Measurements from ENCODE around the gene PRKCH. TPM values are rescaled to one million over a fixed set of nuclear protein-coding genes. Genes with fewer than 3 reads are reported as not detected.

The PRKCH gene
- total RNA-seq, 1 donor from 2014 or later, result 217 TPM

DNA sequence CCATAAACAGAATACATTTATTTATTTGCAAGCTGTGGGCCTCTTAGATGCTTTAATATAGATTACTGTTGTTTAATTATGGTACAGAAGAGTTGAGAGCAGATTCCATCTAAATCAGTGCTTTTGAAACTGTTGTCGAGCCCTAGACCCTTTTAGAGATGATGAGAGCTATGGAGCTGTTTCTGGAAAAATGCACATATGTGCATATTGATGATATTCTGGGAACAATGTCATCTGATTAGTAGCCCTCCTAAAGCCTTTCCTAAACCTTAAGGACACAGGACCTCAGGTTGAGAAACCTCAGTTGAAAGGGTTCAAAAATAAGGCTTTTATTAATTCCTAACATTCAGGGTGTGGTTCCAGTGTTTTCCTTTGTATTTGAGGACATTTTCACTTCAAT lies 11.7 kb downstream of the PRKCH start:
- intact Hi-C loops (cut with micrococcal nuclease), result loop anchor here (5.0 kb wide), 1 partner anchor 581 kb away; no protein-coding TSS in a partner anchor

DNA sequence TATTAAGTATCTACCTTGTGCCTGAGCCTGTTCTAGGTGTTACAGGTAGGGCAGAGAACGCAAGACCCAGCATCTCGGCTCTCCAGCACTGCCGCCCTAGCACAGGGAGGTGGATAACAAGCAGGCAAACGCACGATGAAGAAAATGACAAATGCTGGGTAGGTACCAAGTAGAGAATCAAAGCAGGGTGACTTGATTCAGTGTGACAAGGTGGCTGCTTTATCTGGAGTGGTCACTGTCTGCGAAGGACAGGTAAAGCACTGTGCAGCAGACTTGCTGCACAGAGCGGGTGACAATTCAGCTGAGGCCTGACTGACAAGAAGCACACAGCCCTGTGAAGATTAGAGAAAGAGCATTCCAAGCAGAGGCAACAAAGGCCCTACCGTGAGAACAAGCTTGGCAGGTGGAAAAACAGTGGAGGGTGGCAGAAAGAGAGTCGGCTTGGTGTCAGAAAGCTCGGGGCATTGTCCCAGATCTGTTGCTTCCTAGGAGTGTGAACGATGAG lies 12.9 kb downstream of the PRKCH start:
- intact Hi-C loops (cut with micrococcal nuclease), result loop anchor here (1.0 to 5.0 kb wide), 2 partner anchors 54 to 582 kb away; no protein-coding TSS in a partner anchor

DNA sequence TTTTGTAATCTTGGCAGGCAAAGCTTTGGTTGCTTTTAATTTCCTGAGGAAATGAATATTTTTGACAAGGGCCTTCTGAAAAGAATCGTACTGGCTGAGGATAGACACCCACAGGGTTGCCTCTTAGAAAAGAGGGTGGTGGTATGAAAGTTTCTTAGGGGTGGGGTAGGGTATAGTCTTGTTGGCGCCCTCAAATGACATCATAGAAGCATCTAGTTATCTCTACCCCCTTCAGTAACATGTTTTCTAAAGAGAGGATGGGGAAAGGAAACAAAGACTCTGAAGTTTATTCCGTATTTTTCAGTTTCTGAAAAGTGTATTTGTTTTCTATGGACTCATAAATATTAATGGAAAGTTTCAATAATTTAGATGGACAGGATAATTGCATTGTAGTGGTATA lies 13.7 kb downstream of the PRKCH start:
- intact Hi-C loops (cut with micrococcal nuclease), result no loop called here

DNA sequence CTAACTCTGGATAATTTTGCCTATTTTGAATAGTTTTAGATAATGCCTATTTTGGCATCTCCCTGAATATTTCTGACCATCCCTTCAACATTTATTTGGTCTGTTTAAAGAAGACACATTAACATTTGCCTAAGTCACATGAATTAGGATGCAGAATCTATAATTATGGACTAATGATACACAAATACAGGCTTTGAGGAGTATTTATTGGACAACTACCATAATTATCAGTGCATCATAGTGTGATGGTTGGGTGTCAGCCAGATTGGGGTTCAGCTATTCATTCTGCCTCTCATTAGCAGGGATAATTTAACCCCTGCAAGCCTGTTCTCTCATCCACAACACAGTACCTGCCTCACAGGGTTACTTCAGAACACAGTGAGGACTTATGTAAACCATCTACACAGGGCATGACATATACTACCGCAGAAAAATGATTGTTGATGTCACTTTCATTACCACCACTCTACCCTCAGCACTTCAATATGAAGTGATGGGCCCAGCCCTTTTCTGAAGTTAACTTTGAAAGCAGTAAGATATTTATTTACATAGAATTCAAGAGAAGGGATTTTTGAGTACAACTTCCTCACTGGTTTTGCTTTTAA lies 14.4 kb downstream of the PRKCH start:
- intact Hi-C loops (cut with micrococcal nuclease), result loop anchor here (1.0 kb wide), 1 partner anchor 9 kb away; no protein-coding TSS in a partner anchor

DNA sequence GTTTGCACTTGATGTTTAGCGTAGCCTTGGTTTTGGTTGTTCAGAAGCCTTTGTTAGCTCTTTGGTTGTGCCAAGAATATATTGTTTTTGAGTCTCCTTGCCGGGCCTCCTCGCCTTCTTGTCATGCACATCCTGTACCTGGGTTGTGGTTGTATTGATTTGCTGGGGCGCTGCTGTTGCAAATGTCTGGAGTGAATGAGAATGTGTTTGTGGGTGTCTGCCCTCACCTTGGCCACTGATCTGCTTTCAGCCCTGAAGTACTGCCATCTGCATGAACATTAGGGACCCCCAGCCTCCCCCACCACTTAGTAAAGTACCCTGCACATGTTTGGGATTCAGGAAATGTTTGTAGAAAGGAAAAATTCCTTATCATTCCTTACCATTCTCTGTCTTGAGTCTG lies 16.5 kb downstream of the PRKCH start:
- intact Hi-C loops (cut with micrococcal nuclease), result loop anchor here (1.0 kb wide), 2 partner anchors 8 to 12 kb away; no protein-coding TSS in a partner anchor

DNA sequence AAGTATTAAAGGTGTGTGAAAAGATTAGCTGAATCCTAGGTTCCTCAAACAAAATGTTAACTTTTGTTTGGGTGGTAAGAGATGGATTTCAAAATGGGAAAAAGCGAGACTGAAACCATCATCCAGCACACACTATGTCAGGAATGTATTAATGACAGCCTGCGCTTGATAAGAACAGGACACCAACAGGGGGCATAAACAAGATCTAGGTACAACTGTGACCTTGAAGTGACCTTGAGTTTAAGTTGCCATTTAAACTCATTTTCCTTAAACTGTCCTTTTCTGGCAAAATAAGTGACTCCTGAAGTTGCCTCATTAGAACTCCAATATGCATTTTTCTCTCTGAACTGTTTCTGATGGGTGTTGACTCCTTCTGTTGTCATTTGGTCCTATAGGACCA lies 17.1 kb downstream of the PRKCH start:
- intact Hi-C loops (cut with micrococcal nuclease), result loop anchor here (1.0 kb wide), 2 partner anchors 8 to 12 kb away; no protein-coding TSS in a partner anchor

DNA sequence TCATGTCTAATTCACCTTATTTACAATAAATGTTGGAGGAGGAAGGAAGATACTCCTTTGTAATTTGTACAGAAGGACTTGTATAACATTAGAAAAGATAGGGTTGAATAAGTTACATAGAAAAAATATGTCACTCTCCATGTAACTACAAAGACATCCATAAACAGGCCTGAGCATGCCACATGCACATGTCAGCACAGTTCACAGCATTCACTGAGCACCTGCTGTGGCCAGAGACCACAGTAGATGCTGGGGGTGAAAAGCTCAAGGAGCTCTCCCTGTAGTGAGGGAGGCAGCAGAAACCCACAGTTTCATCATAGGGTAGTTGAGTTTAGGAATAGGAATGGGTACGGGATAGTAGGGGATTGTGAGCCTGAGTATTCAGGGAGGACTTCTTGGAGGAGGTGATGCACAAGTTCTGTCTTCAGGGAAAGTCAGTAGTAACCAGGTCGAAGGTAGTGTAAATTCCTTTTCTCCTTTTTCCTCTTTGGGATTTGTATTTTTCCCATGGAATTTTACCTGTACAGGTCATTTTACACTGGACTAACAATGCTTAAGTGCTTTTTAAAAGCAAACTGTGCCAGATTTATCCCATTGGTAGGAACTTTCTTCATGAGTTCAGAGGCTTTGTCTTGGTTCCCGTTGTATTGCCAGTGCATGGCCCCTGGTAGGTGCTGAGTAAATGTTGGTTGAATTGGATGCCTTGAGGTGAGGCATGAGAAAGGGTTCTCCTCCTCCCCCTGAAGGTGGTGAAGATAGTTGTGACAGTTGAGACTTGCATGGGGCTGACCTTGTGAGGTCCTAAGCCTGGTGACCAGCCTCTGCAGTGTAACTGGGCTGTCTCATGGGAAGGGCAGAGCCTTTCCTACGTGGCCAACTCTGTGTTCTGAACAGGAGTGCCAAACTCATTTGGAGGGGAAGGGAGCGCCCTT lies 20.2 kb downstream of the PRKCH start:
- intact Hi-C loops (cut with micrococcal nuclease), result loop anchor here (1.0 to 10.0 kb wide), 14 partner anchors 9 to 1177 kb away; partner anchors contain the start of genes DHRS7, PPM1A, PRKCH and SNAPC1

DNA sequence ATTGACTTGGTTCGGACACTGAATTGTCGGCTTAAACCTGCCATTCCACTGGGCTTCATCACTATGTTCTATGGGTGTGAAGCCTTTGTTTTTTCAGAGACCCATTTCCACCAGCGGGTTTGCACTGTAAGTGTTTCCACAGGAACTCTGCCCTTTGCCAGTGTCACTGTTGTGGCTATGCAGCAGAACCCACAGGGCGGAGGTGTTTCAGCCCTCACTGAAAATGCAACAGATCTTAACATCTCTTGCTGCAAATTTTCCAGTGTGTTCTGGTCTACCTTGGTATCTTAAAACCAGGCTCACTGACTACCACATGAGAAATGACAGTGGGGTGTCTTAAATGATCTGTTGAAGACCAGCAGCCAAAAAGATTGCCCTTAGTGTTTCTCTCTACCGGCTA lies 21.1 kb downstream of the PRKCH start:
- intact Hi-C loops (cut with micrococcal nuclease), result loop anchor here (1.0 to 10.0 kb wide), 14 partner anchors 10 to 1178 kb away; partner anchors contain the start of genes DHRS7, PPM1A, PRKCH and SNAPC1

DNA sequence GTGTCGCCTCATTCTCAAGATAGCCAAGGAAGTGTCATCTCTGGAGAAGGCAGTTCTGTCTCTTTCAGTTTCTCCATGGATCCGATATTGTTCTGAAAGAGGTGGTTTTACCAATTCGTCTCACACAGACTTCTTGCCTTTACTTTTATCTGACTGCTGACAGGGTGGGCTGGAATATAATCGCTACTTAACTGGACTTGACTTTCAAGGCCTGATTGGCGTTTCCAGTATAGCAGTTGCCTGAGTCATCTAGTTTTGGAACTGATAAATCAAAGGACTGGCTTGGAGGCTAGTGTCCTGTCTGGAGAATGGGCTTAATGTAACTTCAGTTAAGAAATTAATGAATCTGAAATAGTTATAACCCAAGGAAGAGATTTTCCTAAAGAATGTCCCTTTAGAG lies 21.6 kb downstream of the PRKCH start:
- intact Hi-C loops (cut with micrococcal nuclease), result loop anchor here (1.0 to 10.0 kb wide), 14 partner anchors 11 to 1178 kb away; partner anchors contain the start of genes DHRS7, PPM1A, PRKCH and SNAPC1

DNA sequence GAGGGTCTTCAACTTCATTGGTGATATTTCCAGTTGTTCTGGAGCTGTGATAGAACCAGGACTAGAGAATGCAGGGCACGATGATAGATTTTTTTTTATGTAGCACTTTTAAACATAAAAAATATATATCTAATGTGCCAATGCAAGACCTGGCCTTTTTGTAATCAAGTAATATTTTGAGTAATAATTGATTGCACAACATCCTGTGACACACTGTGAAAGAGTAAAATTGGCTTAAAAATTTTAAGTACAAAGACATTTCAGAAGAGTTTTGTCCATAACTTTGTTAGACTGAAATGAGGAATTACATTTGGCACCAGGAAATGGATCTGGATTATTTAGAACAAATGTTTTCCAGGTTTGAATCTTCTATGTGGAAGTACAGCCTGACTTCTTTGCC lies 22.1 kb downstream of the PRKCH start:
- intact Hi-C loops (cut with micrococcal nuclease), result loop anchor here (2.0 to 10.0 kb wide), 5 partner anchors 47 to 1179 kb away; partner anchors contain the start of genes DHRS7 and PPM1A

DNA sequence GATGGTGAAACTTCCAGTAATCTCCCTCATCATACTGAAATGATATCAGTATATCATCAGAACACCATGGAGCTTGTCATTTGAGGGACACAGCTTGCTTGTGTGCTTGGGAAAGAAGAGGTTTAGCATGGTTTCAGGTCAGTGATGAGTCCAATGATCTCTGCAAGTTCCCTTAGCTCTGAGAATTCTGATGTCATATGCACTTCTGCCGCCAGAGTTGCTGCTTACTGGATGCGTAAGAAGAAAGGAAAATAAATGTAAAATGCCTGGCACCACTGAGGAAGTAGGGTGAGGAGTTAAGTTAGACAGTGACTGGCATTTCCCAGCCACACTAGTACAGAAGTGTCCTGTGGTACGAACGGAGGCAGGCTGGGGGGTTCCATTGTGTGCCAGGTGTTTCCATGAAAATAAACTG lies 22.6 kb downstream of the PRKCH start:
- intact Hi-C loops (cut with micrococcal nuclease), result loop anchor here (1.0 to 10.0 kb wide), 6 partner anchors 8 to 1179 kb away; partner anchors contain the start of genes DHRS7 and PPM1A

DNA sequence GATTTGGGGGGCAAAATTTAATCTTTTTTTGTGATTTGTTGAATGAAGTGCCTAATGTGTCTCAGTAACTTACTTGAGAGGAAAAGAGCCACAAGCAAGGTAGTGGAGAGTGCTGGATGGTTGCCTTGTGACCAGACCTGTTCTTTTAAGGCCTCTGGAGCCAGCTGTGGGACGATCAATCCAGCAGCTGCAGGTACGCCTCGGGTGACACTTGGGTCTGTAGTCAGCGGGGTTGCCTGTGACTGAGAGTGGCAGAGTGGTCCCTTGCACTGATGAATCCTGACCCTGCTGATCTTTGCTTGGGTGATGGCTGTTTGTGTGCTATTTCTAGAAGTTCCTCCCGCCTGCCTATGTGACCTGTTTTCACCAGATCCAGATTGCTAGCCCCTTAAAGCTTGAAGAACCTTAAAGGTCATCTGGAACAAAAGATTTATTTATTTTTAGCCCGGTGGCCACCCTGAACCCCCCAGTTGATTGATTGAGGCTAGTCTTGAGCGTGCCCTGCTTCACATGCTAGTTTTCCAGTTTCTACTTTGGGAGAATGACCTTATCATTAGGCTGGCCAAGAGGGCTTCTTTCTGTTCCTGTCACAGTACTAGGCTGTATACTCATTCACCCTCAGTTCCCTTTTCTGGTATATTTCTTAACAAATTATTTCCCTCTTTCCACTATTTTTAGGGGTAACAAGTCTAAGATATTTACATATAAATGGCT lies 23.2 kb downstream of the PRKCH start:
- intact Hi-C loops (cut with micrococcal nuclease), result loop anchor here (1.0 to 10.0 kb wide), 4 partner anchors 8 to 1180 kb away; partner anchors contain the start of genes DHRS7 and PPM1A

DNA sequence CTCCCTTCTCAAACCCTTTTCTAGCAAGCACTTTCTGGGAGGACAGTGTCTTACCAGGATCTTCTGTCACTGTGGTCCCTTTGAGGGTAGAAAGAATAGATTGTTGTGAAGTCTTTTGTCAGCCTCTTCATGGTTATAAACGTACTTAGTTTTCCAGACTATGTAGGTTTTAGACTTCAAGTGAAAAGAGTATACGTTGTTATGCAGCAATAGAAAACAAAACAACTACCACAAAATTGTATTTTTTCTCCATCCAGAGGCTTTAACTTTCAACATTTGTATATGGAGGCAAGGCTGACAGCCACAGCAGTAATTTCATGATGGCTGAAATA lies 23.7 kb downstream of the PRKCH start:
- intact Hi-C loops (cut with micrococcal nuclease), result loop anchor here (10.0 kb wide), 1 partner anchor 1180 kb away; the partner anchor contains the start of gene DHRS7

DNA sequence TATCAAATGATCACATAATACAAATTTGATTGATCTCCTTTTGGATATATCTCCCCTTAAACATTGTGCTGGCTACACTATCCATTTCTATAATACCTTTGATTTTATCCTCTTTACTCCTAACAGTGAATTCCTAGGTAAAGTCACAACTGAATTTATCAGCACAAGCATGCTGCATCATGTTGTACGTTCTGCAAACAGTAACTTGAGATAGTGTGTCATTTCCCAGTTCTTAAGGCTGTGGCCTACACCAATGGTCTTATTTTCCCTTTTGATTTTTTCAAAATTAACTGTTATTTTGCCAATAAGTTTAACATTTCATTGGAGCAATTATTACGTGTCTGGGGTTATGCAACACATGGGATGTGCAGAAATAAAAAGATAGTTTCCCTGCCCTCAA lies 24.8 kb downstream of the PRKCH start:
- intact Hi-C loops (cut with micrococcal nuclease), result loop anchor here (10.0 kb wide), 1 partner anchor 1181 kb away; the partner anchor contains the start of gene DHRS7

DNA sequence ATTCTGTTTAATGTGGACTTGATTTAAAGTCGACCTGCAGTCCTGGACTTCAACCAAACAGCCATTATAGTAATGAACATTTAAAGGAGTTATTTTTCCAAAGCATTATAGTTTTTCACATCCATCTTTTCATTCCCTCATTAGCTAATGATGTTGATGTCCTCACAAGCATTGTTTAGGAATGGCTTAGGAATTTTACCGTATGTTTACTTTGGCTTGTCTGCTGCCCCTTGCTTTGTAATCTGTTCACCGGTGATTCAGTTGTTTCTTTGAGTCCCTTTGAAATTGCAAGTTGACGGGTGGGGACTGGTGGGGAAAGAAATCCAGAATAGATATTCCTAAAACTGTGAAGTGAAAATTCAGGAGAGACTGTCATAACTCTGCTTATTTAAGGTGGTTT lies 25.4 kb downstream of the PRKCH start:
- intact Hi-C loops (cut with micrococcal nuclease), result loop anchor here (10.0 kb wide), 1 partner anchor 1182 kb away; the partner anchor contains the start of gene DHRS7

DNA sequence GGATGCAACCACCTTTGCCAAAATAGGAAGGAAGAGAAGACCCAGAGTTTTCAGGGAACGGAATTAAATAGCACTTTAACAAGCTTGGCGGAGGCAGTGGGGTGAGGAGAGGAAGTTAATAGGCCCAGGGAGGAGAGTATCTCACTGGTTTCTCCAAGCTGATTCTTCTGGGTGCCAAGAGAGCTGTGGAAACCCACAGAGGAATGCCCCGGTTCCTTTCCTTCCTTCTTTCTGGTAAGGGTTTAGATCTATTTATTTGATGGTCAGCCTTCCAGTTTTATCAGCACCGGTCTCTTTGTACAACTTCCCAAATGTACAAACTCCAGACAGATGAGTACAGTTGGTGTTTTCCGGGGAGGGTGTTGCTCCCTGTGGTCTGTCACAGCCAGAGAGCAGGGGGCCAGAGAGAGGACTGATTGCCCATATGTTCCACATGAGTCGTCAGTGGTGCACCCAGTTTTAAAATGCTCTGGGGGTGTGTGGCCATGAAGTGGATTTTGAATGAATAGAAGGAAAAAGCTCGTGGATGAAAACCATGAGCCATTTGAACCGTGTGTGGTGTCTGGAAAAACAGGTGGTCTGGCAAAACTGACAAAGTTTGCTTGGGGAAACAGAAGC lies 26.6 kb downstream of the PRKCH start:
- intact Hi-C loops (cut with micrococcal nuclease), result loop anchor here (10.0 kb wide), 1 partner anchor 1183 kb away; the partner anchor contains the start of gene DHRS7

DNA sequence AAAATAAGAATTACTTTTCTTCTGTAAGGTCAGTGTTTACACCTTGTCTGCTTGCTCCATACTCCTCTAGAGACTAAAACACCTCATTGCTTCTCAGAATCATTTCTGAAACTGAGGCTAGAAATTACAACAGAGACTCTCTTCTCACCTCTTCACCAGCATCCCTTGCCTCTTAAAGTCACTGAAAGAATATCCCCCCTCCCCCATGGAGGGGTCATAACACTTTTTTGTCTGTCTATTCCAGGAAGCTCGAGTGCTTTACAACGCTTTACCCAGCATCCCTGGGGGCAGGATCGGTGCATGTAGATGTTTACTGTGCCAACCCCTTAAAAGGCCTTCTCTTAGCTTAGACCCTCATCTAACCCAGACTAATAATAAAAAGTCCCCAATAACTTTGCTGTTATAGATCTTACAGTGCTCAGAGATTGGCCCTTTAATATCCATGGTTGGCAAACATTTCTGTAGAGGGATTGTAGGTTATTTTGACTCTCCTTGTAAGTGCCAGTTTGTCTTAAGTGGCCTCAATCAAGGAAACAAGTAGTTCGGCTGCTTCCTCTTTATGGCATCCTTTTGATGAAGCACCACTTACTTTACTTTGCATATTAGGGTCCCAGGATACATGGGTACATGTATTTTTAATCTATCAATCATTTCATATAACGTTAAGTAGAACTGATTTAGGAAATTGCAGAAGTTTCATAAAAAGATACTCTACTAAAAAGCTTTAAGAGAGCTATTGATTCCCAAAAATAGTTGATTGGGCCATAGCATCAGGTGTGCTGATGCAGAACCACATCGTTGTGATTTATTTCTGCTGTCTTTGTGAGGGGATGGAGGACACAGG lies 29.3 kb downstream of the PRKCH start:
- intact Hi-C loops (cut with micrococcal nuclease), result loop anchor here (1.0 kb wide), 2 partner anchors 8 to 38 kb away; no protein-coding TSS in a partner anchor

DNA sequence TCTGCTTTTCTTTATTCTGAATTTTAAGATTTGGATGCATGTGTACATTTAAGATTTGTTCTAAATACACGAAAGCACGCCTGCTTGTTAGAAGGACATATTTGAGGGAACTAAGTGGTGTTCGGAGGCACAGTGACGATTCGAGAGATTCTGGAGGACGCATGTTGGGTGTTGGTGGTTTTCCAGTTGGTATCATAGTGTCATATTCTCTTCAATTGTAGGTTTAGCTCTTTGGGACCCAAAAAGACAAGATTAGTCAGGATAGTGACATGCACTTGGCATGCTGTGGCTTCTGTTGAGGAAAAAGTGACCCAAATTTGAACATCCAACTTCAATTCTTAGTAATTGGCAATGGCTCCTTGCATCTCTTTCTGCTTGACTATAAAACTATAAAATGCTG lies 30.1 kb downstream of the PRKCH start:
- intact Hi-C loops (cut with micrococcal nuclease), result no loop called here

DNA sequence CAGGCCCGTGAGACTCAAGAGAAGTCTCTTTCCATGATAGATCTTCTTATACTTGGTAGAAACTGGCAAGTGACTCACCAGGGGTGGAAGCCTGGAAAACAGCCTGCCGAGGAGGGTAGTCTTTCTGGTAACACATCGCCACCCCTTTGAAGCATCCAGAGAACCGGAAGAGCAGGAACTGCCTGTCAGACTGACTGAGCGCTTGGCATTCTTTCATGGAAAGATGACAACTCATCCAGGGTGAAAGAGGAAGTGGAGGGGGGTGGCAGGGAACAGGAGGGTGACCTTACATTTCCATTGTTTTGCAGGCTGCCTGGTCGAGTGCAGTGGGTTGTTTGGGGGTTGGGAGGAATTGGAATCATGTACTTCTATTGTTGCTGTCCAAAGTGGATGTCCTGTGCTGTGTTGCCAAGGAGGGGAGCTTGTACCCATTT lies 34.5 kb downstream of the PRKCH start:
- intact Hi-C loops (cut with micrococcal nuclease), result no loop called here
